ENCODE data around the gene ANKH. TPM values are rescaled to one million over a fixed set of nuclear protein-coding genes. Genes with fewer than 3 reads are reported as not detected.

ANKH gene
- total and polyA plus RNA-seq, 8 donors = 6.6 to 57.5 (median 10.6) TPM

GRCh38 chr5:14759744-14760547, 111.6 kb downstream of the ANKH start:
- ATAC-seq (no peak), DNase-seq (no peak)
- H3K4me1 ChIP-seq = no peaks in the 10 kb centered on the region
- no peaks in the 10 kb centered on the region for H3K27me3 ChIP-seq
- no peak for TF ChIP-seq CTCF (IDR thresholded peaks at IDR 0.05)
- intact Hi-C loops (cut with DNase I) = no loop called here
- H3K36me3 ChIP-seq = no peaks in the 10 kb centered on the region
- no peak overlapping the region for H3K27ac ChIP-seq
- H3K9me3 ChIP-seq = no peaks in the 10 kb centered on the region
- H3K4me3 ChIP-seq = no peak overlapping the region

GRCh38 chr5:14757850-14758249, 113.7 kb downstream of the ANKH start:
- no peak for DNase-seq
- no peaks in the 10 kb centered on the region for H3K4me1 ChIP-seq
- no peak overlapping the region for H3K4me3 ChIP-seq
- ATAC-seq = peak; percentile 44
- H3K36me3 ChIP-seq = no peaks in the 10 kb centered on the region
- H3K27ac ChIP-seq = peak overlapping the region in 1 of 2 donors; percentile 49
- no peaks in the 10 kb centered on the region for H3K9me3 ChIP-seq
- H3K27me3 ChIP-seq = no peaks in the 10 kb centered on the region
- intact Hi-C loops (cut with DNase I) = no loop called here
- no peak for TF ChIP-seq CTCF (IDR thresholded peaks at IDR 0.05)

- no peak for TF ChIP-seq CTCF (IDR thresholded peaks at IDR 0.05)
- H3K4me1 ChIP-seq = no peaks in the 10 kb centered on the region
- ATAC-seq (no peak), DNase-seq (no peak)
- no peak overlapping the region for H3K27ac ChIP-seq
- no peaks in the 10 kb centered on the region for H3K9me3 ChIP-seq
- intact Hi-C loops (cut with DNase I) = no loop called here
- H3K27me3 ChIP-seq = no peaks in the 10 kb centered on the region
- H3K36me3 ChIP-seq = no peaks in the 10 kb centered on the region
- no peak overlapping the region for H3K4me3 ChIP-seq
Measured at GRCh38 chr5:14756478-14756877, 115.1 kb downstream of the ANKH start.

GRCh38 chr5:14753947-14754346, 117.6 kb downstream of the ANKH start:
- H3K4me1 ChIP-seq = no peaks in the 10 kb centered on the region
- no peak for TF ChIP-seq CTCF (IDR thresholded peaks at IDR 0.05)
- no peaks in the 10 kb centered on the region for H3K27me3 ChIP-seq
- H3K27ac ChIP-seq = no peak overlapping the region
- H3K36me3 ChIP-seq = peaks cover 0 to 7% of the 10 kb centered on the region in 2 donors
- intact Hi-C loops (cut with DNase I) = no loop called here
- no peaks in the 10 kb centered on the region for H3K9me3 ChIP-seq
- ATAC-seq (no peak), DNase-seq (no peak)
- no peak overlapping the region for H3K4me3 ChIP-seq

GRCh38 chr5:14753292-14753691, 118.3 kb downstream of the ANKH start:
- no peaks in the 10 kb centered on the region for H3K9me3 ChIP-seq
- no peaks in the 10 kb centered on the region for H3K4me1 ChIP-seq
- intact Hi-C loops (cut with DNase I) = no loop called here
- no peak overlapping the region for H3K4me3 ChIP-seq
- no peaks in the 10 kb centered on the region for H3K27me3 ChIP-seq
- no peak overlapping the region for H3K27ac ChIP-seq
- H3K36me3 ChIP-seq = peaks cover 0 to 11% of the 10 kb centered on the region in 2 donors
- ATAC-seq = no peak
- DNase-seq = no peak
- TF ChIP-seq CTCF (IDR thresholded peaks at IDR 0.05) = no peak

Data from left lung (tissue), 10 donors.